Measurements from ENCODE around the gene SRSF7. TPM values are rescaled to one million over a fixed set of nuclear protein-coding genes. Genes with fewer than 3 reads are reported as not detected.

Gene SRSF7
- total and polyA plus RNA-seq, 4 donors = 69.2 to 125 (median 109) TPM

DNA sequence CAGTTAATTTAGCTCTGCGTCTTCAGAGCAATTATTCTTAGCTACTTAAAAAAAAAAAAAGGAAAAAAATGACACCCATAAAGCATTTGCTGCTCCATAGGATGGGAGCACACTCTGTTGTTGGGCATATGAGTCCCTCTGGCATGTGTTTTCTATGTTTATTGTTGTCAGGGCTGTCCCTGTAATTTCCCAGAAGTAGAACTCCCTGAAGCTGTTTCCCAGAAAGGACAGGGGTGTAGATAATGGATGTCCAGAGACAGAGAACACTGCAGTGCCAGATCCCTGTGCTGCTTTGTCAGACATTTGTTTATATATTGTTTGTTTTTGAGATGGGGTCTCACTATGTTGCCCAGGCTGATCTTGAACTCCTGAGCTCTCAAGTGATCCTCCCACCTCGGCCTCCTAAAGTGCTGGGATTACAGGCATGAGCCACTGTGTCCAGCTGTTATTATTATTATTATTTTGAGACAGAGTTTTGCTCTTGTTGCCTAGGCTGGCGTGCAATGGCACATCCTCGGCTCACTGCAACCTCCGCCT, 52.6 kb downstream of the SRSF7 start:
- H3K36me3 ChIP-seq (ENCODE audit: control insufficient read depth in 1 of 2, insufficient read depth in 2 of 2, low read length in 1 of 2) = no peaks in the 10 kb centered on the region
- DNase-seq (no peak), ATAC-seq (ENCODE audit: low FRiP score) (no peak)
- H3K27ac ChIP-seq (ENCODE audit: low read depth in 1 of 2, low read length in 2 of 2) = no peak overlapping the region
- WGBS, 2 donors = 92 to 96% methylated on average over 5 of the region's 5 CpGs
- H3K27me3 ChIP-seq (ENCODE audit: control insufficient read depth in 1 of 2, insufficient read depth in 2 of 2, low read length in 1 of 2) = no peaks in the 10 kb centered on the region
- H3K4me3 ChIP-seq (ENCODE audit: low read length in 2 of 2) = no peak overlapping the region
- no peaks in the 10 kb centered on the region for H3K4me1 ChIP-seq (ENCODE audit: control insufficient read depth in 1 of 2, insufficient read depth in 2 of 2, low read length in 2 of 2)
- no peaks in the 10 kb centered on the region for H3K9me3 ChIP-seq (ENCODE audit: control insufficient read depth, low read length)
- intact Hi-C loops (cut with DNase I) = no loop called here

DNA sequence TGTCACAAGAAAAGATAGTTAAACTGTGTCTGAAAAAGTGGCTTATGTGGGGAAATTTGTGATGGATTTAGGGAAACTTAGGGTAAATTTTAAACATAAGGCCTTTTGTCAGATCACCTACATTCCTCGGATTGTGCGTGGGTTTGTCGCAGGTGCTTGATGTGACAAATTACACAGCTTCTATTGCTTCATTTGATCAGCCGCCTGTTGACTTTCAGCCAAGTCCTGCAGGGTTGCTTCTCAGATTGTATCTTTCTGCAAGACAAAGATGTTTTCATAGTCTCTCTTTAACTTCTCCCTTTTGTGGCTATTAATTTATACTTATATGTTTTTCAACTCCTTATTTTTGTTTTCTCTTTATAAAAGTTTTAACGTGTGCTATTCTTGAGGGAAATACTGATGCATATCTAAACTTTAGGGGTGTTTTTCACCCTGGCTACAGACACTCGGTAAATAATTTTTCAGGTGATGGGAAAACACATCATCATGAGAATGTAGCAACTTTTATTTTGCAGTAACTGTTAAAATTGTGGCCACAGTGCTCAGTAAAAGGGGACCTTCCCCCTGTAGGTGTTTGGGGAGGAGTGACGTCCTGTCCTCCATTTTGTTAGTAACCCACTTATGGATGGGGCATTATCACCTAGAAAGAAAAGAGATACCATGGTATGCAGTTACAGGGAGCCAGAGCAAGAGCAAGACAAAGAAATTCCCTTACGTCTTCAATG, 53.9 kb downstream of the SRSF7 start:
- H3K36me3 ChIP-seq (ENCODE audit: control insufficient read depth in 1 of 2, insufficient read depth in 2 of 2, low read length in 1 of 2) = no peaks in the 10 kb centered on the region
- intact Hi-C loops (cut with DNase I) = no loop called here
- no peak overlapping the region for H3K27ac ChIP-seq (ENCODE audit: low read depth in 1 of 2, low read length in 2 of 2)
- H3K4me3 ChIP-seq (ENCODE audit: low read length in 2 of 2) = no peak overlapping the region
- 85 to 93% methylated on average over 8 of the region's 8 CpGs for WGBS, 2 donors
- DNase-seq (no peak), ATAC-seq (ENCODE audit: low FRiP score) (no peak)
- H3K9me3 ChIP-seq (ENCODE audit: control insufficient read depth, low read length) = no peaks in the 10 kb centered on the region
- no peaks in the 10 kb centered on the region for H3K27me3 ChIP-seq (ENCODE audit: control insufficient read depth in 1 of 2, insufficient read depth in 2 of 2, low read length in 1 of 2)
- no peaks in the 10 kb centered on the region for H3K4me1 ChIP-seq (ENCODE audit: control insufficient read depth in 1 of 2, insufficient read depth in 2 of 2, low read length in 2 of 2)

Other genes with a start within 250 kb of the SRSF7 start
- gene HNRNPLL, start 148.4 kb downstream of the SRSF7 start, total RNA-seq = 10 to 100 TPM; 60.8 to 65.2 TPM
- gene HNRNPLL, start 148.4 kb downstream of the SRSF7 start, polyA plus RNA-seq = 10 to 100 TPM; 15.9 to 19.7 TPM
- 10 to 100 TPM in 1 of 2 donors, 1 to 10 TPM in 1; 8.6 to 16.4 TPM for gene GALM, start 85.2 kb downstream of the SRSF7 start, total RNA-seq
- gene GALM, start 85.2 kb downstream of the SRSF7 start, polyA plus RNA-seq = 10 to 100 TPM; 12.7 to 23.3 TPM
- gene GEMIN6, start 26.8 kb upstream of the SRSF7 start, total RNA-seq = 1 to 10 TPM; 6.0 to 8.0 TPM
- gene GEMIN6, start 26.8 kb upstream of the SRSF7 start, polyA plus RNA-seq = 1 to 10 TPM; 3.5 to 7.5 TPM
- 10 to 100 TPM; 16.4 to 19.6 TPM for gene DHX57, start 124.6 kb upstream of the SRSF7 start, total RNA-seq
- gene DHX57, start 124.6 kb upstream of the SRSF7 start, polyA plus RNA-seq = 10 to 100 TPM in 1 of 2 donors, 1 to 10 TPM in 1; 2.5 to 14.7 TPM
- gene MORN2, start 124.6 kb upstream of the SRSF7 start, total RNA-seq = 1 to 10 TPM; 6.7 to 7.9 TPM
- gene MORN2, start 124.6 kb upstream of the SRSF7 start, polyA plus RNA-seq = 10 to 100 TPM; 20.9 to 22.2 TPM
- gene ARHGEF33, start 138.5 kb upstream of the SRSF7 start, total RNA-seq = 1 to 10 TPM in 1 of 2 donors, under 1 TPM in 1; 0.42 to 3.7 TPM
- gene ARHGEF33, start 138.5 kb upstream of the SRSF7 start, polyA plus RNA-seq = 1 to 10 TPM in 1 of 2 donors, not detected in 1; 1.7 TPM